ENCODE results near the gene KCNG2.

DNA sequence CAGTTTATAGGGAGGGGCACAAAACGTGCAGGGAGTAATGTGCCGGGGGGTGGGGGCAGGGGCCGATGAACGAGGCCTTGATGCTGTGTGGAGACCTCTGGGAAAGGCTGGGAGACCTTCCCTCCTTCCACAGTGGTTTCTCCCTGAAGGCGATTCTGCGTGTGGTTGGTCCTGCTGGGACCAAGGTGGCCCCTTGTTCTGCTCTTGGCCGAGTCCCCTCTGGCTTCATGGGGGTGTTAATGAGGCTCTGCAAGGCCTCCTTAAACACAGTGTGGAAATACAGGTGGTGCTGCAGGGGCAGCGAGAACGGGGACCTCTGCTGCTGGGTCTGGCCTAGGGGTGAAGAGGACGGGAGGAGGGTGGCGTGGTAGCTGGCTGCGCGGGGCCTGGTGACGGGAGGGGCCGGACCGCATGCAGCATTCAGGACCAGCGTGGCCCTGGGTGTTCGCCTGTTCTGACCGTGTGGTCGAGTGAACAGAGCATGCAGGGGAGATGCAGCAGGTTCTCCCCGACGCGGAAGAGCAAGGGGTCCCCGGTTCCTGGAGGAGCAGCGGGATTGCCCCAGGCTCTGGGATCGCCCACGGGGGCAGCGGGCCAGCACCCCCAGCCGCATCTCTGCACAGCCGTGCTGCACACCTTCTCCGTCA is 42.1 kb upstream of the KCNG2 start:
- TF ChIP-seq, protein P1, sequence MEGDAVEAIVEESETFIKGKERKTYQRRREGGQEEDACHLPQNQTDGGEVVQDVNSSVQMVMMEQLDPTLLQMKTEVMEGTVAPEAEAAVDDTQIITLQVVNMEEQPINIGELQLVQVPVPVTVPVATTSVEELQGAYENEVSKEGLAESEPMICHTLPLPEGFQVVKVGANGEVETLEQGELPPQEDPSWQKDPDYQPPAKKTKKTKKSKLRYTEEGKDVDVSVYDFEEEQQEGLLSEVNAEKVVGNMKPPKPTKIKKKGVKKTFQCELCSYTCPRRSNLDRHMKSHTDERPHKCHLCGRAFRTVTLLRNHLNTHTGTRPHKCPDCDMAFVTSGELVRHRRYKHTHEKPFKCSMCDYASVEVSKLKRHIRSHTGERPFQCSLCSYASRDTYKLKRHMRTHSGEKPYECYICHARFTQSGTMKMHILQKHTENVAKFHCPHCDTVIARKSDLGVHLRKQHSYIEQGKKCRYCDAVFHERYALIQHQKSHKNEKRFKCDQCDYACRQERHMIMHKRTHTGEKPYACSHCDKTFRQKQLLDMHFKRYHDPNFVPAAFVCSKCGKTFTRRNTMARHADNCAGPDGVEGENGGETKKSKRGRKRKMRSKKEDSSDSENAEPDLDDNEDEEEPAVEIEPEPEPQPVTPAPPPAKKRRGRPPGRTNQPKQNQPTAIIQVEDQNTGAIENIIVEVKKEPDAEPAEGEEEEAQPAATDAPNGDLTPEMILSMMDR (IDR thresholded peaks at IDR 0.05), result no peak
- TF ChIP-seq POLR2A (IDR thresholded peaks at IDR 0.05), result no peak
